ENCODE measurements around the gene ZNF672.
"Not testable (repeated sequence)": the region's sequence is repeated elsewhere in the genome, so short reads cannot be mapped to it uniquely, and the experiment has no call there.

Gene ZNF672

GRCh38 chr1:248837781-248838356 is at the start of gene ZNF672:
ZNF672 (plus strand) TSS chr1:248838224; CDS start chr1:248847275, 9,051 bp downstream.
- peak; percentile 89 for DNase-seq (ENCODE audit: low read depth)

DNA sequence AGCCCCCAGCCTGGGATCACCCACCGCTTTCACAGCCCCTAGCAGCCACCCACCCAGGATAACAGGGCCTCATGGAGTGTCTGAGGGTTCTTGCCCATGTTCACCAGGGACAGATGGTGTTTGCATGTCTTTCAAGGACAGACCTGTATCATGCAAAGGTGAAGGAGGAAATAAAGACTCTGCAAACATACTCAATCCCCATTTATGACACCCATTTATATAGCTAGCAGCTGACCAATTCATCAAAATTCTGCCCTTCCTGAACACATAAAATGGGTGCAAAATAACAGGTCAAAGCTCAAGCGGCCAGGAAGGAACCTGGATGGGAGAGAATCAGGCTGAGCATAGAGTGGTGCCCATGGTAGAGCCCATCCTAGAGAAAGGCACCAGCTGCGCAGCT is 49.7 kb upstream of the ZNF672 start:
- DNase-seq (ENCODE audit: low read depth) = no peak

DNA sequence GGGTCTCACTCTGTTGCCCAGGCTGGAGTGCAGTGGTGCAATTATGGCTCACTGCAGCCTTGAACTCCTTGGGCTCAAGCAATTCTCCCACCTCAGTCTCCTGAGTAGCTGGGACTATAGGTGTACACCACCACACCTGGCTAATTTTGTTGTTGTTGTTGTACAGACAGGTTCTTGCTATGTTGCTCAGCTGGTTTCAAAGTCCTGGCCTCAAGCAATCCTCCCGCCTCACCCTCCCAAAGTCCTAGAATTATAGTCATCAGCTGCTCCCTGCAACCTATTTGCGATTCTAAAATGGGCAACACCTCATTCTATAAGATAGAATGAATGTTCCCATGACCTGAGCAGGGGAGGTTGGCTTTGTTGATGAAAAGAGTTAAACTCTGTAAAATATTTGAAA is 48.7 kb upstream of the ZNF672 start:
- not testable (repeated sequence) for DNase-seq (ENCODE audit: low read depth)

- DNase-seq (ENCODE audit: low read depth) = no peak
These were observed 47.6 kb upstream of the ZNF672 start for GRCh38 chr1:248790456-248790855.

DNA sequence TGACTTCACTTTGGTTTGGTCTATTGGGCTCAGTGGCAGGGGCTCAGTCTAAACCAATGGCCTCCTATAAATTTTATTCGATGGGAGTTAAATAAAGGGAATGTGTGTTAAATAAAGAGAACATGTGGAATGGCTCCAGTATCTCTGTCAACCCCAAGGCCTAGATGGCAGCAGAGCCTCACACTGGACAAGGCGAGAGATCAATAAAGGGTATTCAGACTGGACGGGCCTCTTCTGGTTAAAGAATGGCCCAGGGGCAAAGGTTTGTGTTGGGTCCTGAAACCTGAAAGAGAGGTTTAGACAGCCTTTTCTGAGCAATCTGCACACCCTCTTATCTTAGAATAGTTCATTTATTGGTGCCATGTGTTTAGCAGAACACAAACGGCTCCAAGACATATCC is 47.0 kb upstream of the ZNF672 start:
- no peak for DNase-seq (ENCODE audit: low read depth)

GRCh38 chr1:248792342-248792741 is 45.7 kb upstream of the ZNF672 start:
- DNase-seq (ENCODE audit: low read depth) = no peak

GRCh38 chr1:248793592-248793991 is 44.4 kb upstream of the ZNF672 start:
- DNase-seq (ENCODE audit: low read depth) = no peak

GRCh38 chr1:248794663-248795062 is 43.4 kb upstream of the ZNF672 start:
- not testable (repeated sequence) for DNase-seq (ENCODE audit: low read depth)

DNA sequence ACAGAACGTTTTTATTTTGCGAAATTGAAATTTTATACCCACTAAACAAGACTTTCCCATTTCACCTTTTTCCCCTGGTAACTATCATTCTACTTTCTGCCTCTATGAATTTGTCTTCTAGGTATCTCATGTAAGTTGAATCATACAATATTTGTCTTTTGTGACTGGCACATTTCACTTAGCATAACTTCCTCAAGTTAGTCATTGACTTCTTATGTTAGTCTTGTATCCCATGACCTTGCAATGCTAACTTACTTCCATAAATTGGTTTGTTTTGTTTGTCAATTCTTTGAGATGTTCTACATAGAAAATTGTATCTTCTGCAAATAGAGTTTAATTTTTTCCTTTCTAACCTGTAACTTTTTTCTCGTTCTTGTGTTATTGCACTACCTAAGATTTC is 39.2 kb upstream of the ZNF672 start:
- DNase-seq (ENCODE audit: low read depth) = no peak

GRCh38 chr1:248800459-248800858 is 37.6 kb upstream of the ZNF672 start:
- no peak for DNase-seq (ENCODE audit: low read depth)

- no peak for DNase-seq (ENCODE audit: low read depth)
These were observed 35.6 kb upstream of the ZNF672 start for GRCh38 chr1:248802454-248802853.

- not testable (repeated sequence) for DNase-seq (ENCODE audit: low read depth)
These were observed 34.5 kb upstream of the ZNF672 start for GRCh38 chr1:248803501-248803900.

DNA sequence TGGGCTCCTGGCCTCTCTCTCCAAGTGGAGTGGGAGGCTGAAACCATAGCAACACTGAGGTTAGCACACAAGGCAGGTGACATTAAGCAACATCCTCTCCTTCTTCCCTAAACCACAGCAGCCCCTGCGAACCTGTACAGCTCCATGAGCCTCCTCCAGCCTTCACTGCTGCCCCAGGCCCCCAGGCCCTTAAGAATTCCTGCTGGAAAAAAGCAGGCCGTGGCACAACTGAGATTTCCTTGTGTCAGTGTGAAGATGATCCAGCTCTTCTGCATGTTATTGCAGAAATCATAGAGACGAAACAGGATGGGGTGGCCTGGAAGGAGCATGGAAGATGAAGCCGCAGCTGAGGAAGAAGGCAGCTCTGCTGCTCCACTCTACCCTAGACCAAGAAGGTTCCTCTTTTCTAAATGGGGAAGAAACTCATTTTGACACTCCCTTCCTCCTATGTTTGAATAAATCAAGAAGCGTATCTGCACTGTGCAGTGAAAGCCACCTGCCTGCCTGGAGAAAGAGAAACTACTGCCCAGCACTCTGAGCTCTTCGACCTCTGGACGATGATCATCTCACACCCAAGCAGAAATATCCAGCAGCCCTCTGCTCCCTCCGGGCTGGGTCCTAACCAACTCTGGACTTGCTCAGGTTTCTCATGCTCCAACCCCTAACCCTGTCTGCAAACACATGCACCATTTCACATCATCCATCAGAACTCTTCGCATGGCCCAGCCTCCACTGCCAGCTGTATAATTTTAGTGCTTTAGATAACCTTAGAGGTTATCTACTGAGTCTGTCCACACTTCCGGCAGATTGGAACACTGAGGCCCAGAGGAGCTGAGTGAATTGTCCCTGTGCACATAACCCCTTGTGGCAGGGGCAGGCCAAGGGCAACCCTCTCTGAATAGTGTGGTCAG is 33.0 kb upstream of the ZNF672 start:
- DNase-seq (ENCODE audit: low read depth) = no peak

GRCh38 chr1:248805876-248806275 is 32.1 kb upstream of the ZNF672 start:
- DNase-seq (ENCODE audit: low read depth) = no peak

DNA sequence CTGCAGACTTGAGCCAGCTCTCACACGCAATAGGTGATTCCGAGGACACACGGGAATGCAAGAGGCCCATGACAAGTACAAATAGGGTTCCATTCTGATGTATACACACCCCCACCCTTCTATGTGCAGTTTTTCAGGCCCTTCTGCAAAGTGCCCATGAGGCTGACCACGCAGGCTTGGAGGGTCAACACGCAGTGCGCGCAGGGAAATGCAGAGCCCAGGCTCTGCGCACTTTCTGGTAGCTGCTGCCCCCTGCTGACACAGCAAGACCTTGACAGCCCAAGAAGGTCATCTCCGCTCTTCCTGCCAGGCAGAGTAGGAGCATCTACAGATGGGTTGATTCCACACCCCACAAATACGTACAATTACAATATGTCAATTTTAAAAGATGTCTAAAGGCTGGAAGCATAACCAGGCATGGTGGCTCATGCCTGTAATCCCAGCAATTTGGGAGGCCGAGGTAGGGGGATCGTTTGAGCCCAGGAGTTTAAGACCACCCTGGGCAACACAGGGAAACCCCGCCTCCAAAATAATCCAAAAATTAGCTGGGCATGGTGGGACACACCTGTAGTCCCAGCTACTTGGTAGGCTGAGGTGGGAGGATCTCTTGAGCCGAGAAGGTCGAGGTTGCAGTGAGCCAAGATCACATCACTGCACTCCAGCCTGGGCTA is 30.8 kb upstream of the ZNF672 start:
- no peak for DNase-seq (ENCODE audit: low read depth)

- no peak for DNase-seq (ENCODE audit: low read depth)
These were observed 29.1 kb upstream of the ZNF672 start for GRCh38 chr1:248808876-248809275.

GRCh38 chr1:248810000-248810726 is 27.9 kb upstream of the ZNF672 start:
- no peak for DNase-seq (ENCODE audit: low read depth)

- DNase-seq (ENCODE audit: low read depth) = no peak
These were observed 27.1 kb upstream of the ZNF672 start for GRCh38 chr1:248810727-248811513.

DNA sequence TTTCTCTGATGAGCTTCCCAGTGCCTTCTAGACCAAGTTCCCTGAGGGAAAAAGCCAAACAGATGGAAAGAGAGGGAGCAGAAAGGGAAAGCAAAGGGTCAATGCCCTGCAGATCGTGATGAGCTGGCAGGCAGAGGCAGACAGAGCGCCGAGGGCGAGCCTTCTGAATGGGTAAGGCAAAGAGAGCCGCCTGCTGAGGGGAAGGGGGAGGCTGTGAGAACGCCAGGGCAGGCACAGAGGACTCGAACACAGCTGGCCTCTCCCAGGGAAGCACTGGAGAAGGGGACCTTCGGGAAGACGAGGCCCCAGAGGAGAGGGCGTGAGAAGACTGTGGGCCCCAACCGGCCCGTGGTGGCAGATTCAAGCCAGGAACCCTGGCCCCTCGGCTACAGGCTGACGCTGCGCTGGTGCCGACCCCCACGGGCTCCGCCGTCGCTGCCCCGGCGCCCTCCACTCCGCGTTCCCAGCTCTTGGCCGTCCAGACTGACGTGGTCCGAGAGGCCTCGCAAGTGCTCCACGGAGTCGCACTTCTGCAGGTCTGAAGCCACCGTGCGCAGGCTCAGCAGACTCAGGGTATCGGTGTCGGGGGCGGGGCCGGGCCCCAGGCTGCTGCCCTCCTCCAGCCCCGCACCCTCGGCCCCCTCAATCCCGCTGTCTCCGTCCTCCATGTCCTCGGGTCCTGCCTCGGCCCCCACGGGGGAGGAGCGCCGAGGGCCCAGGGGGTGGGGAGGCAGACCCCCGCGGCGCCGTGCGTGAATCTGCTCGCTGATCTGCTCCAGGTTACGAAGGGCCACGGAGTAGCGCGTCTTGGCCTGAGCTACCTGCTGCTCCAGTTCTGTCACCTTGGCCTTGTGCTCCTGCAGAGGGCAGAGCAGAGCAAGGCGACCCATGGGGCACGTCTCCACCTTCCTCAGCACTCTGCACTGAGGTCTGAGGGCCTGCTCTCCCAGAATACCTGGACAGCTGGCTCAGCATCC is 26.2 kb upstream of the ZNF672 start:
- DNase-seq (ENCODE audit: low read depth) = no peak

- no peak for DNase-seq (ENCODE audit: low read depth)
These were observed 25.1 kb upstream of the ZNF672 start for GRCh38 chr1:248812736-248813425.

Data from stimulated activated CD8-positive, alpha-beta memory T cell treated with anti-CD3 and anti-CD28 coated beads, Interleukin-12 subunit alpha, Interleukin-12 subunit beta, amount 100 ng/mL, for 4 hours (primary cell).